GM23338 (cell line): Measurements from ENCODE around the gene ADAM30.

Experiments
- CREB1 ChIP-seq: fragments of 250-450 bp; sonication (Bioruptor Pico); IDR thresholded peaks from 2 replicates; pipeline ENCODE4 v1.5.0; 2020; ENCODE audit warnings: low read depth, mild to moderate bottlenecking, moderate library complexity
- EZH2 ChIP-seq: fragments of 200-600 bp; sonication (generic); IDR thresholded peaks from one replicate; pipeline ENCODE4 v1.8.0; 2017; ENCODE audit warnings: antibody characterized with exemption, mild to moderate bottlenecking, low read depth; ENCODE audit not compliant: unreplicated experiment
- EZH2phosphoT487 ChIP-seq: fragments of 200-600 bp; sonication (generic); IDR thresholded peaks from one replicate; pipeline ENCODE4 v1.8.1; 2018; ENCODE audit warnings: antibody characterized with exemption; ENCODE audit not compliant: unreplicated experiment
- JUNB ChIP-seq: IDR thresholded peaks from one replicate; pipeline ENCODE4 v1.6.1; 2016; ENCODE audit warnings: antibody characterized with exemption; ENCODE audit not compliant: unreplicated experiment
- POLR2AphosphoS5 ChIP-seq: IDR thresholded peaks from 2 replicates; pipeline ENCODE4 v1.6.1; 2016; ENCODE audit warnings: antibody characterized with exemption, low read depth
- STAT1 ChIP-seq: IDR thresholded peaks from one replicate; pipeline ENCODE4 v1.6.1; 2016; ENCODE audit warnings: antibody characterized with exemption; ENCODE audit not compliant: unreplicated experiment
- ZNF331 ChIP-seq: fragments of 250-450 bp; sonication (Bioruptor Pico); IDR thresholded peaks from 2 replicates; pipeline ENCODE4 v1.5.0; 2020; ENCODE audit warnings: low read depth, mild to moderate bottlenecking, moderate library complexity
- TF ChIP-seq, protein P1 (sequence below), 2 experiments: fragments of 200-600 bp in 1 of 2; sonication (generic) in 1 of 2; conservative IDR thresholded peaks; 2 replicates each; pipeline versions ENCODE4 v1.5.1 to v1.6.1; 2016 to 2017; ENCODE audit warnings: antibody characterized with exemption in 2 of 2, low read depth in 2 of 2, mild to moderate bottlenecking in 2 of 2, moderate library complexity in 1 of 2
- TF ChIP-seq, protein P2 (sequence below): IDR thresholded peaks from one replicate; pipeline ENCODE4 v1.6.1; 2018; ENCODE audit warnings: antibody characterized with exemption; ENCODE audit not compliant: unreplicated experiment

GRCh38 chr1:119935915-119936314 is 39.6 kb upstream of the ADAM30 start:
- TF ChIP-seq, protein P1, sequence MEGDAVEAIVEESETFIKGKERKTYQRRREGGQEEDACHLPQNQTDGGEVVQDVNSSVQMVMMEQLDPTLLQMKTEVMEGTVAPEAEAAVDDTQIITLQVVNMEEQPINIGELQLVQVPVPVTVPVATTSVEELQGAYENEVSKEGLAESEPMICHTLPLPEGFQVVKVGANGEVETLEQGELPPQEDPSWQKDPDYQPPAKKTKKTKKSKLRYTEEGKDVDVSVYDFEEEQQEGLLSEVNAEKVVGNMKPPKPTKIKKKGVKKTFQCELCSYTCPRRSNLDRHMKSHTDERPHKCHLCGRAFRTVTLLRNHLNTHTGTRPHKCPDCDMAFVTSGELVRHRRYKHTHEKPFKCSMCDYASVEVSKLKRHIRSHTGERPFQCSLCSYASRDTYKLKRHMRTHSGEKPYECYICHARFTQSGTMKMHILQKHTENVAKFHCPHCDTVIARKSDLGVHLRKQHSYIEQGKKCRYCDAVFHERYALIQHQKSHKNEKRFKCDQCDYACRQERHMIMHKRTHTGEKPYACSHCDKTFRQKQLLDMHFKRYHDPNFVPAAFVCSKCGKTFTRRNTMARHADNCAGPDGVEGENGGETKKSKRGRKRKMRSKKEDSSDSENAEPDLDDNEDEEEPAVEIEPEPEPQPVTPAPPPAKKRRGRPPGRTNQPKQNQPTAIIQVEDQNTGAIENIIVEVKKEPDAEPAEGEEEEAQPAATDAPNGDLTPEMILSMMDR (conservative IDR thresholded peaks at IDR 0.05; ENCODE audit: low read depth in 2 of 2): no peak
- TF ChIP-seq EZH2 (no peak), EZH2phosphoT487 (no peak), POLR2AphosphoS5 (no peak), CREB1 (CRISPR knock-in tag) (no peak), JUNB (no peak), ZNF331 (CRISPR knock-in tag) (no peak), STAT1 (no peak)
- TF ChIP-seq, protein P2, sequence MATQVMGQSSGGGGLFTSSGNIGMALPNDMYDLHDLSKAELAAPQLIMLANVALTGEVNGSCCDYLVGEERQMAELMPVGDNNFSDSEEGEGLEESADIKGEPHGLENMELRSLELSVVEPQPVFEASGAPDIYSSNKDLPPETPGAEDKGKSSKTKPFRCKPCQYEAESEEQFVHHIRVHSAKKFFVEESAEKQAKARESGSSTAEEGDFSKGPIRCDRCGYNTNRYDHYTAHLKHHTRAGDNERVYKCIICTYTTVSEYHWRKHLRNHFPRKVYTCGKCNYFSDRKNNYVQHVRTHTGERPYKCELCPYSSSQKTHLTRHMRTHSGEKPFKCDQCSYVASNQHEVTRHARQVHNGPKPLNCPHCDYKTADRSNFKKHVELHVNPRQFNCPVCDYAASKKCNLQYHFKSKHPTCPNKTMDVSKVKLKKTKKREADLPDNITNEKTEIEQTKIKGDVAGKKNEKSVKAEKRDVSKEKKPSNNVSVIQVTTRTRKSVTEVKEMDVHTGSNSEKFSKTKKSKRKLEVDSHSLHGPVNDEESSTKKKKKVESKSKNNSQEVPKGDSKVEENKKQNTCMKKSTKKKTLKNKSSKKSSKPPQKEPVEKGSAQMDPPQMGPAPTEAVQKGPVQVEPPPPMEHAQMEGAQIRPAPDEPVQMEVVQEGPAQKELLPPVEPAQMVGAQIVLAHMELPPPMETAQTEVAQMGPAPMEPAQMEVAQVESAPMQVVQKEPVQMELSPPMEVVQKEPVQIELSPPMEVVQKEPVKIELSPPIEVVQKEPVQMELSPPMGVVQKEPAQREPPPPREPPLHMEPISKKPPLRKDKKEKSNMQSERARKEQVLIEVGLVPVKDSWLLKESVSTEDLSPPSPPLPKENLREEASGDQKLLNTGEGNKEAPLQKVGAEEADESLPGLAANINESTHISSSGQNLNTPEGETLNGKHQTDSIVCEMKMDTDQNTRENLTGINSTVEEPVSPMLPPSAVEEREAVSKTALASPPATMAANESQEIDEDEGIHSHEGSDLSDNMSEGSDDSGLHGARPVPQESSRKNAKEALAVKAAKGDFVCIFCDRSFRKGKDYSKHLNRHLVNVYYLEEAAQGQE: no peak
